H1 (cell line): ENCODE measurements around the gene SHTN1. TPM values are rescaled to one million over a fixed set of nuclear protein-coding genes. Genes with fewer than 3 reads are reported as not detected.

Source experiments
- CTCF ChIA-PET: fragments of 300-600 bp; sonication (Branson Sonifier 250); formaldehyde crosslinking; loops from one replicate; lab custom pipeline; 2021; ENCODE audit not compliant: partially characterized antibody; lab: Charles Lee
- POLR2A ChIA-PET: fragments of 300-600 bp; sonication (Branson Sonifier 250); formaldehyde crosslinking; loops from one replicate; lab custom pipeline; 2021; ENCODE audit warnings: inconsistent platforms; ENCODE audit not compliant: partially characterized antibody; lab: Charles Lee
- DNase-seq, 2 experiments: peaks; one replicate each; pipeline versions ENCODE4 v3.0.0 to v3.0.0-alpha.2; 2010 to 2022; ENCODE audit warnings: low spot score in 2 of 2, low read depth in 1 of 2, mixed read lengths in 1 of 2
- FAIRE-seq: peaks from 2 replicates; lab custom pipeline; 2011; peaks lifted over from hg19 to GRCh38; lab: Jason Lieb, UNC
- H2AFZ ChIP-seq: 2 replicates; pipeline ENCODE4 v1.8.1; 2012; ENCODE audit warnings: low read length, inconsistent platforms
- H2AK5ac ChIP-seq: 2 replicates; pipeline ENCODE4 v1.6.1; 2013; ENCODE audit warnings: low read depth, low read length
- H2BK120ac ChIP-seq: replicated peaks from 2 replicates; pipeline ENCODE3; 2013; ENCODE audit warnings: low read depth, low read length, inconsistent platforms
- H2BK12ac ChIP-seq: 2 replicates; pipeline ENCODE4 v1.6.1; 2013; ENCODE audit warnings: low read depth, low read length
- H2BK15ac ChIP-seq: 2 replicates; pipeline ENCODE4 v1.6.1; 2013; ENCODE audit warnings: low read length
- H2BK20ac ChIP-seq: 2 replicates; pipeline ENCODE4 v1.6.1; 2013; ENCODE audit warnings: low read length
- H2BK5ac ChIP-seq: 2 replicates; pipeline ENCODE4 v1.6.1; 2013; ENCODE audit warnings: low read depth, low read length
- H3K14ac ChIP-seq: 2 replicates; pipeline ENCODE4 v1.6.1; 2013; ENCODE audit warnings: inconsistent platforms; ENCODE audit not compliant: insufficient read length
- H3K18ac ChIP-seq: 2 replicates; pipeline ENCODE4 v1.6.1; 2013; ENCODE audit warnings: low read length; ENCODE audit errors: extremely low read depth
- H3K23ac ChIP-seq: 2 replicates; pipeline ENCODE4 v1.6.1; 2013; ENCODE audit warnings: inconsistent platforms; ENCODE audit not compliant: insufficient read length
- H3K23me2 ChIP-seq: 2 replicates; pipeline ENCODE4 v1.6.1; 2013; ENCODE audit warnings: low read depth, low read length
- H3K27ac ChIP-seq: 2 replicates; pipeline ENCODE4 v1.6.1; 2011; ENCODE audit warnings: low read depth, low read length, inconsistent platforms
- H3K27me3 ChIP-seq, 4 experiments: replicated peaks in 1 of 4; 1 replicate in 1 of 4; 2 replicates in 3 of 4; pipeline versions ENCODE4 v1.6.1 to v1.8.1; 2011 to 2013; ENCODE audit warnings: low read length in 3 of 4, mild to moderate bottlenecking in 3 of 4, inconsistent platforms in 2 of 4, mixed read lengths in 2 of 4, moderate library complexity in 1 of 4; ENCODE audit not compliant: control insufficient read depth in 3 of 4, insufficient read depth in 3 of 4; ENCODE audit errors: extremely low read depth in 1 of 4
- H3K36me3 ChIP-seq, 4 experiments: 2 replicates each; pipeline versions ENCODE4 v1.6.1 to v1.8.1; 2011 to 2013; ENCODE audit warnings: mild to moderate bottlenecking in 4 of 4, low read length in 3 of 4, moderate library complexity in 2 of 4, control low read depth in 1 of 4, inconsistent platforms in 1 of 4; ENCODE audit not compliant: insufficient read depth in 4 of 4, control insufficient read depth in 2 of 4
- H3K4ac ChIP-seq: replicated peaks from 2 replicates; pipeline ENCODE3; 2013; ENCODE audit warnings: low read length, low read depth, mixed read lengths, inconsistent platforms; ENCODE audit not compliant: insufficient read length
- H3K4me1 ChIP-seq, 4 experiments: replicated peaks in 1 of 4; 1 replicate in 1 of 4; 2 replicates in 3 of 4; pipeline versions ENCODE4 v1.6.1 to v1.8.1; 2011 to 2013; ENCODE audit warnings: low read length in 3 of 4, inconsistent platforms in 2 of 4, mixed read lengths in 1 of 4; ENCODE audit not compliant: insufficient read depth in 4 of 4, control insufficient read depth in 3 of 4
- H3K4me2 ChIP-seq, 2 experiments: 2 replicates each; pipeline versions ENCODE4 v1.6.1 to v1.8.1; 2011 to 2013; ENCODE audit warnings: low read depth in 2 of 2, low read length in 2 of 2, control low read depth in 1 of 2, inconsistent platforms in 1 of 2, mild to moderate bottlenecking in 1 of 2; ENCODE audit not compliant: insufficient read depth in 1 of 2
- H3K4me3 ChIP-seq, 4 experiments: fragments of 200-600, 300-600 bp in 1 of 4; sonication (generic), shearing (Covaris generic), sonication (Bioruptor Twin) in 1 of 4; 2 replicates each; pipeline versions ENCODE4 v1.5.1 to v1.8.1; 2011 to 2016; ENCODE audit warnings: low read length in 4 of 4, low read depth in 3 of 4, control low read depth in 2 of 4, inconsistent platforms in 2 of 4, mild to moderate bottlenecking in 2 of 4, mixed read lengths in 1 of 4, moderate library complexity in 1 of 4; ENCODE audit not compliant: insufficient read depth in 2 of 4; ENCODE audit errors: extremely low read depth in 1 of 4
- H3K56ac ChIP-seq: replicated peaks from 2 replicates; pipeline ENCODE3; 2013; ENCODE audit warnings: low read depth, mild to moderate bottlenecking, mixed read lengths, low read length, inconsistent platforms; ENCODE audit not compliant: insufficient read length
- H3K79me1 ChIP-seq: 2 replicates; pipeline ENCODE4 v1.6.1; 2013; ENCODE audit warnings: low read depth, low read length, control low read depth
- H3K79me2 ChIP-seq, 2 experiments: 2 replicates each; pipeline versions ENCODE4 v1.6.1 to v1.8.1; 2012 to 2013; ENCODE audit warnings: low read length in 2 of 2, mild to moderate bottlenecking in 2 of 2, inconsistent platforms in 1 of 2; ENCODE audit not compliant: insufficient read depth in 2 of 2, control insufficient read depth in 1 of 2
- H3K9ac ChIP-seq, 4 experiments: replicated peaks in 1 of 4; 1 replicate in 1 of 4; 2 replicates in 3 of 4; pipeline versions ENCODE4 v1.6.1 to v1.8.1; 2011 to 2013; ENCODE audit warnings: low read depth in 3 of 4, low read length in 3 of 4, control low read depth in 2 of 4, mild to moderate bottlenecking in 2 of 4, moderate library complexity in 2 of 4, inconsistent platforms in 1 of 4; ENCODE audit errors: extremely low read depth in 1 of 4
- H3K9me3 ChIP-seq, 2 experiments: 2 replicates each; pipeline versions ENCODE4 v1.6.1 to v1.8.1; 2012 to 2013; ENCODE audit warnings: mild to moderate bottlenecking in 2 of 2, moderate library complexity in 2 of 2, control low read depth in 1 of 2, inconsistent platforms in 1 of 2, low read depth in 1 of 2, low read length in 1 of 2, mixed read lengths in 1 of 2; ENCODE audit not compliant: insufficient read depth in 2 of 2
- H4K20me1 ChIP-seq, 2 experiments: replicated peaks in 1 of 2; 2 replicates each; pipeline versions ENCODE3 to v1.8.1; 2011 to 2013; ENCODE audit warnings: inconsistent platforms in 2 of 2, low read length in 2 of 2, mild to moderate bottlenecking in 1 of 2; ENCODE audit not compliant: insufficient read depth in 2 of 2, control insufficient read depth in 1 of 2
- H4K5ac ChIP-seq: 2 replicates; pipeline ENCODE4 v1.6.1; 2013; ENCODE audit warnings: low read length, low read depth, mixed read lengths, inconsistent platforms; ENCODE audit not compliant: insufficient read length
- H4K8ac ChIP-seq: 2 replicates; pipeline ENCODE4 v1.8.0; 2013; ENCODE audit warnings: mild to moderate bottlenecking, moderate library complexity, low read length, inconsistent platforms; ENCODE audit not compliant: insufficient read depth; ENCODE audit errors: extremely low read depth
- H4K91ac ChIP-seq: replicated peaks from 2 replicates; pipeline ENCODE3; 2013; ENCODE audit warnings: low read length, mixed read lengths, inconsistent platforms; ENCODE audit not compliant: insufficient read length
- BCL11A ChIP-seq, 2 experiments: IDR thresholded peaks; one replicate each; pipeline ENCODE4 v1.6.1; 2011; ENCODE audit warnings: low read depth in 2 of 2, low read length in 2 of 2, mild to moderate bottlenecking in 2 of 2
- BRCA1 ChIP-seq: IDR thresholded peaks from 2 replicates; pipeline ENCODE4 v1.6.1; 2012; ENCODE audit warnings: low read depth, low read length, improper control_type of control experiment
- FOSL1 ChIP-seq: IDR thresholded peaks from 2 replicates; pipeline ENCODE4 v1.6.1; 2011; ENCODE audit warnings: mild to moderate bottlenecking, low read depth, low read length, moderate library complexity; ENCODE audit not compliant: insufficient read depth
- HDAC6 ChIP-seq: IDR thresholded peaks from one replicate; pipeline ENCODE4 v1.7.1; 2012; ENCODE audit warnings: low read depth, mild to moderate bottlenecking, inconsistent platforms, low read length, moderate library complexity
- KDM1A ChIP-seq: fragments of 200-600, 300-600 bp; sonication (generic); IDR thresholded peaks from 2 replicates; pipeline ENCODE4 v1.7.1; 2016; ENCODE audit warnings: mild to moderate bottlenecking, low read length, borderline replicate concordance
- MAFK ChIP-seq: IDR thresholded peaks from 2 replicates; pipeline ENCODE4 v1.6.1; 2012; ENCODE audit warnings: low read depth, mild to moderate bottlenecking, improper control_type of control experiment, low read length
- RXRA ChIP-seq: IDR thresholded peaks from 2 replicates; pipeline ENCODE4 v1.6.1; 2011; ENCODE audit warnings: low read depth, mild to moderate bottlenecking, low read length, moderate library complexity; ENCODE audit not compliant: insufficient read depth
- SAP30 ChIP-seq: fragments of 300-600 bp; sonication (generic); IDR thresholded peaks from 2 replicates; pipeline ENCODE4 v1.7.1; 2012; ENCODE audit warnings: low read length, moderate library complexity, mild to moderate bottlenecking, inconsistent platforms; ENCODE audit not compliant: insufficient read depth, insufficient replicate concordance
- SP4 ChIP-seq: IDR thresholded peaks from 2 replicates; pipeline ENCODE4 v1.6.1; 2012; ENCODE audit warnings: low read length, inconsistent platforms
- SUZ12 ChIP-seq: fragments of 200-600 bp; sonication (generic); IDR thresholded peaks from 2 replicates; pipeline ENCODE4 v1.6.1; 2012; ENCODE audit warnings: mild to moderate bottlenecking, inconsistent platforms, low read length, moderate library complexity, mixed read lengths
- TBP ChIP-seq: IDR thresholded peaks from 2 replicates; pipeline ENCODE4 v1.6.1; 2011; ENCODE audit warnings: low read depth, low read length, improper control_type of control experiment
- TEAD4 ChIP-seq: IDR thresholded peaks from 2 replicates; pipeline ENCODE4 v1.6.1; 2012; ENCODE audit warnings: low read depth, low read length, inconsistent platforms, mixed read lengths
- WGBS, 2 experiments: shearing (Covaris generic) in 1 of 2; methylation state at CpG; one replicate each; pipeline versions ENCODE4 v1.1.6 to v1.1.7; 2013 to 2015; ENCODE audit warnings: low lambda C conversion rate in 2 of 2, mixed read lengths in 2 of 2, inconsistent platforms in 1 of 2, low coverage in 1 of 2, missing lambda C conversion rate in 1 of 2; ENCODE audit not compliant: insufficient replicate concordance in 2 of 2, insufficient coverage in 1 of 2, insufficient read length in 1 of 2; ENCODE audit errors: extremely low coverage in 1 of 2, missing lambda C conversion rate in 1 of 2; 5-methylcytosine and 5-hydroxymethylcytosine counted together
- polyA plus RNA-seq, 7 experiments: library from polyadenylated mRNA; depleted of rRNA in 3 of 7; stranded (reverse) in 5 of 7; unstranded in 2 of 7; fragments of >200 nt in 5 of 7; fragments of 200-250 nt in 2 of 7; gene quantifications; 1 replicate in 5 of 7; 2 replicates in 1 of 7; 4 replicates in 1 of 7; pipeline versions ENCODE4 v1.2.1 to v1.2.3, GENCODE V29; 2011 to 2013; ENCODE audit warnings: missing spikeins in 2 of 7, mixed read lengths in 2 of 7
- total RNA-seq: library from RNA; stranded (reverse); fragmentation: NEBNext Ultra II Directional; extraction: Animal tissue kit (Norgen Biotek cat#: 25700); gene quantifications from 2 replicates; pipeline ENCODE4 v1.2.1, GENCODE V29; 2021
- TF ChIP-seq, protein P1 (sequence below): IDR thresholded peaks from 2 replicates; pipeline ENCODE4 v1.6.1; 2011; ENCODE audit warnings: low read depth, mild to moderate bottlenecking, low read length; ENCODE audit not compliant: insufficient read depth

Gene SHTN1
- total and polyA plus RNA-seq, 2 of the 8 experiments (the other 6 are each of a cell fraction or from before 2014, with no cell fraction given): 3.3 to 12.7 TPM

DNA sequence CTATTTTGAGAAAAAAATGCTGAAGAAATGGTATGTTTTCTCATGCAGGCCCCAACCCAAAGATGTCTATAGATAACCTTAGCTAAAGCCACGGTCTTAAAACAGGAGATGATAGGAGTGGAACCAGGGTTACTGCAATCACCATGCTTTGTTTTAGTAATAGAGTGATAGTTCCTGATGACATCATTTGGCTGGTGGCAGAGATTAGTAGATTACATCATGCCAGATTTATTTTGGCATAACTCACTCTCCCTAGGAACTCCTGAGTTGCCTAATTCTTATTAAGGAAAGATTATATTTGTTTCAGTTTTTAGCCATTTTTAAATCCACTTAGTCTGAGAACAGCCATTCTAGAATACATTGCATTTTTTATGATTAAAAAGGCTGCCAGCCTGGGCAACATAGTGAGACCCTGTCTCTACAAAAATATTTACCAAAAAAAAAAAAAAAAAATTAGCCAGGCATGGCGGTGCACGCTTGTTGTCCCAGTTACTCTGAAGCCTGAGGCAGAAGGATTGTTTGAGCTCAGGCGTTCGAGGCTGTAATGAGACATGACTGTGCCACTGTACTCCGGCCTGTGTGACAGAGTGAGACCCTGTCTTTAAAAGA, 137.9 kb downstream of the SHTN1 start:
- Histone ChIP-seq H4K20me1 (no peaks in the 10 kb centered on the region), H3K27ac (no peak overlapping the region)
- 88% methylated on average over 4 of the region's 6 CpGs; no CpG with 5 or more reads in 1 of the 2 experiments for WGBS, 2 experiments
- TF ChIP-seq KDM1A: no peak
- TF ChIP-seq SP4: no peak
- TF ChIP-seq BRCA1: no peak
- no peak for TF ChIP-seq TBP
- no peak for TF ChIP-seq MAFK
- no peak for TF ChIP-seq FOSL1
- TF ChIP-seq RXRA: no peak
- TF ChIP-seq, protein P1, sequence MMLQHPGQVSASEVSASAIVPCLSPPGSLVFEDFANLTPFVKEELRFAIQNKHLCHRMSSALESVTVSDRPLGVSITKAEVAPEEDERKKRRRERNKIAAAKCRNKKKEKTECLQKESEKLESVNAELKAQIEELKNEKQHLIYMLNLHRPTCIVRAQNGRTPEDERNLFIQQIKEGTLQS: no peak
- TF ChIP-seq SAP30: no peak
- no peak for TF ChIP-seq SUZ12
- TF ChIP-seq BCL11A (IDR thresholded peaks at IDR 0.05; ENCODE audit: low read depth in 2 of 2, low read length in 2 of 2): no peak
- TF ChIP-seq TEAD4: no peak
- no peak for TF ChIP-seq HDAC6

More for the DNA sequence above, 137.9 kb downstream of the SHTN1 start:
- H2BK120ac ChIP-seq: no peak overlapping the region
- POLR2A ChIA-PET: no interaction called here
- H2BK15ac ChIP-seq: no peak overlapping the region
- H3K9me3 ChIP-seq: peaks cover 0 to 1% of the 10 kb centered on the region in 2 experiments; a peak in 1 of 4 replicates
- DNase-seq (no peak), FAIRE-seq (no peak)
- no peaks in the 10 kb centered on the region for H3K79me1 ChIP-seq
- no peak overlapping the region for H4K8ac ChIP-seq
- H3K14ac ChIP-seq: no peak overlapping the region
- H2BK5ac ChIP-seq: no peak overlapping the region
- no peak overlapping the region for H2AK5ac ChIP-seq
- H3K23ac ChIP-seq: no peak overlapping the region
- H3K23me2 ChIP-seq: no peaks in the 10 kb centered on the region
- CTCF ChIA-PET: interaction anchor here (1.6 kb wide), 1 partner anchor 79 kb away, joined by 4 read pairs; no protein-coding TSS in a partner anchor
- no peak overlapping the region for H3K4me2 ChIP-seq
- H3K9ac ChIP-seq: no peak overlapping the region
- no peak overlapping the region for H4K5ac ChIP-seq
- no peak overlapping the region for H2BK20ac ChIP-seq
- no peaks in the 10 kb centered on the region for H3K79me2 ChIP-seq
- H4K91ac ChIP-seq: no peak overlapping the region
- no peaks in the 10 kb centered on the region; a peak in 2 of 8 replicates for H3K36me3 ChIP-seq
- no peak overlapping the region for H3K18ac ChIP-seq
- no peak overlapping the region for H3K4ac ChIP-seq
- H3K4me1 ChIP-seq: peaks cover 0 to 4% (median 0%) of the 10 kb centered on the region in 4 experiments; a peak in 3 of 7 replicates
- H3K56ac ChIP-seq: no peak overlapping the region
- no peak overlapping the region for H2BK12ac ChIP-seq
- peaks cover 0 to 1% (median 0%) of the 10 kb centered on the region in 4 experiments; a peak in 2 of 7 replicates for H3K27me3 ChIP-seq
- no peak overlapping the region for H3K4me3 ChIP-seq
- no peak overlapping the region for H2AFZ ChIP-seq
